GM12878 (cell line): ENCODE measurements around the gene USP28. TPM values are rescaled to one million over a fixed set of nuclear protein-coding genes. Genes with fewer than 3 reads are reported as not detected.

Experiments used
- ATAC-seq: fragments of 200-7000 bp; cut with Tn5 transposase; 3 replicates; pipeline ENCODE4 v1.9.1; 2020; ENCODE audit warnings: mild to moderate bottlenecking, moderate library complexity
- BruUV-seq: library from RNA; stranded (reverse); fragments of 400-500 nt; replicated peaks from 2 replicates; lab custom pipeline; 2021; lab: Mats Ljungman, UMichigan
- CTCF ChIA-PET: fragments of 300-600 bp; sonication (Branson Sonifier 250); formaldehyde crosslinking; extraction: SDS; loops from one replicate; lab custom pipeline; 2021; ENCODE audit warnings: inconsistent platforms; lab: Yijun Ruan, JAX
- POLR2A ChIA-PET: fragments of 350-600 bp; formaldehyde crosslinking; extraction: SDS; loops from one replicate; lab custom pipeline; 2021; ENCODE audit warnings: inconsistent platforms; lab: Charles Lee
- RAD21 ChIA-PET: fragments of 300-600 bp; sonication (Branson Sonifier 250); formaldehyde crosslinking; loops from one replicate; lab custom pipeline; 2023; ENCODE audit warnings: antibody characterized with exemption; ENCODE audit not compliant: unreplicated experiment; lab: Charles Lee
- SMC1A ChIA-PET: fragments of 300-600 bp; sonication (Branson Sonifier 250); formaldehyde crosslinking; loops from one replicate; lab custom pipeline; 2023; ENCODE audit not compliant: unreplicated experiment, uncharacterized antibody; lab: Charles Lee
- DNase-seq: peaks from one replicate; pipeline ENCODE4 v3.0.0-alpha.2; 2011; ENCODE audit warnings: low read depth, low spot score
- FAIRE-seq: peaks from 3 replicates; lab custom pipeline; 2011; peaks lifted over from hg19 to GRCh38; lab: Jason Lieb, UNC
- H2AFZ ChIP-seq: 2 replicates; pipeline ENCODE4 v1.6.0; 2011; ENCODE audit warnings: low read depth, low read length, control low read depth; ENCODE audit not compliant: control insufficient read depth
- H3K27ac ChIP-seq: 2 replicates; pipeline ENCODE4 v1.5.1; 2011; ENCODE audit warnings: control low read depth; ENCODE audit not compliant: control insufficient read depth, insufficient read depth
- H3K27me3 ChIP-seq, 2 experiments: replicated peaks in 1 of 2; 2 replicates each; pipeline versions ENCODE4 v1.6.0 to v1.6.1; 2011; ENCODE audit warnings: low read length in 1 of 2; ENCODE audit not compliant: control insufficient read depth in 2 of 2, insufficient read depth in 2 of 2
- H3K36me3 ChIP-seq, 2 experiments: 2 replicates each; pipeline ENCODE4 v1.5.1; 2011; ENCODE audit warnings: low read length in 1 of 2; ENCODE audit not compliant: control insufficient read depth in 2 of 2, insufficient read depth in 2 of 2
- H3K4me1 ChIP-seq: 2 replicates; pipeline ENCODE4 v1.6.1; 2011; ENCODE audit warnings: mild to moderate bottlenecking, low read length, moderate library complexity, mixed read lengths; ENCODE audit not compliant: control insufficient read depth, insufficient read depth
- H3K4me2 ChIP-seq: 2 replicates; pipeline ENCODE4 v1.6.0; 2011; ENCODE audit warnings: control low read depth; ENCODE audit not compliant: control insufficient read depth, insufficient read depth
- H3K4me3 ChIP-seq: fragments of 200-600 bp; sonication (generic); 2 replicates; pipeline ENCODE4 v1.5.1; 2016
- H3K79me2 ChIP-seq: 2 replicates; pipeline ENCODE4 v1.6.0; 2011; ENCODE audit warnings: low read length; ENCODE audit not compliant: control insufficient read depth, insufficient read depth
- H3K9ac ChIP-seq: 2 replicates; pipeline ENCODE4 v1.8.0; 2011; ENCODE audit warnings: low read length, control low read depth, mixed read lengths; ENCODE audit not compliant: control insufficient read depth, insufficient read depth
- H3K9me3 ChIP-seq: replicated peaks from 3 replicates; pipeline ENCODE4 v1.5.1; 2011; ENCODE audit warnings: mild to moderate bottlenecking, low read length; ENCODE audit not compliant: control insufficient read depth, insufficient read depth
- H4K20me1 ChIP-seq: 2 replicates; pipeline ENCODE4 v1.6.0; 2011; ENCODE audit not compliant: control insufficient read depth, insufficient read depth
- CEBPB ChIP-seq, 2 experiments: fragments of 150-350 bp in 1 of 2; IDR thresholded peaks; 2 replicates each; pipeline ENCODE4 v1.6.1; 2012 to 2014; ENCODE audit warnings: low read depth in 2 of 2, low read length in 2 of 2, borderline replicate concordance in 1 of 2, inconsistent platforms in 1 of 2
- CREM ChIP-seq: IDR thresholded peaks from 2 replicates; pipeline ENCODE4 v1.6.1; 2014; ENCODE audit warnings: antibody characterized with exemption, low read depth
- CUX1 ChIP-seq: IDR thresholded peaks from 2 replicates; pipeline ENCODE4 v1.6.1; 2012; ENCODE audit warnings: improper control_type of control experiment, low read depth, low read length; ENCODE audit not compliant: insufficient replicate concordance
- E2F4 ChIP-seq: IDR thresholded peaks from 2 replicates; pipeline ENCODE4 v1.6.1; 2012; ENCODE audit warnings: low read depth, low read length, improper control_type of control experiment
- EP300 ChIP-seq, 2 experiments: fragments of 150-350 bp in 1 of 2; IDR thresholded peaks; 2 replicates each; pipeline ENCODE4 v1.6.1; 2011 to 2012; ENCODE audit warnings: low read depth in 2 of 2, low read length in 2 of 2, borderline replicate concordance in 1 of 2, improper control_type of control experiment in 1 of 2, inconsistent platforms in 1 of 2; ENCODE audit not compliant: control insufficient read depth in 1 of 2
- GATAD2B ChIP-seq: fragments of 450-650 bp; conservative IDR thresholded peaks from 2 replicates; pipeline ENCODE4 v1.6.1; 2017; ENCODE audit warnings: low read depth, mild to moderate bottlenecking, moderate library complexity
- MXI1 ChIP-seq: fragments of 150-350 bp; IDR thresholded peaks from 2 replicates; pipeline ENCODE4 v1.6.1; 2011; ENCODE audit warnings: low read depth, mild to moderate bottlenecking, inconsistent platforms, low read length, improper control_type of control experiment
- NR2C1 ChIP-seq: fragments of 450-650 bp; IDR thresholded peaks from 2 replicates; pipeline ENCODE4 v1.6.1; 2017; ENCODE audit warnings: antibody characterized with exemption, mild to moderate bottlenecking, moderate library complexity
- SMAD5 ChIP-seq: IDR thresholded peaks from 2 replicates; pipeline ENCODE4 v1.6.1; 2016; ENCODE audit warnings: antibody characterized with exemption, low read depth
- SREBF2 ChIP-seq: IDR thresholded peaks from 2 replicates; pipeline ENCODE4 v1.6.1; 2012; ENCODE audit warnings: mild to moderate bottlenecking, low read length
- SRF ChIP-seq, 2 experiments: IDR thresholded peaks; 2 replicates each; pipeline ENCODE4 v1.6.1; 2011; ENCODE audit warnings: low read depth in 2 of 2, low read length in 2 of 2, mild to moderate bottlenecking in 1 of 2, moderate library complexity in 1 of 2
- ZNF217 ChIP-seq: fragments of 450-650 bp; IDR thresholded peaks from 2 replicates; pipeline ENCODE4 v1.6.1; 2017; ENCODE audit warnings: antibody characterized with exemption, mild to moderate bottlenecking
- ZNF24 ChIP-seq: fragments of 450-650 bp; IDR thresholded peaks from 2 replicates; pipeline ENCODE4 v1.6.1; 2017; ENCODE audit warnings: antibody characterized with exemption, mild to moderate bottlenecking
- WGBS: methylation state at CpG from one replicate; pipeline ENCODE4 v1.1.6; 2016; ENCODE audit warnings: low lambda C conversion rate; ENCODE audit not compliant: insufficient replicate concordance, insufficient coverage; ENCODE audit errors: missing lambda C conversion rate; 5-methylcytosine and 5-hydroxymethylcytosine counted together
- in situ Hi-C: fragments of 300-500 bp; cut with MboI; formaldehyde crosslinking; loops from 9 replicates; pipeline ENCODE4 v1.14.3; 2018; ENCODE audit warnings: mixed read lengths
- intact Hi-C: fragments of 100-400 bp; cut with micrococcal nuclease; formaldehyde crosslinking; loops from one replicate; pipeline ENCODE4 v1.14.2; 2022; ENCODE audit not compliant: unreplicated experiment
- polyA plus RNA-seq, 11 experiments: library from polyadenylated mRNA; depleted of rRNA in 4 of 11; unstranded in 6 of 11; stranded (reverse) in 5 of 11; fragments of >200 nt; fragmentation: Nextera tagmentation in 4 of 11; fragmentation: Illumina TruSeq in 1 of 11; extraction: Ambion mirVana in 4 of 11; extraction: Trizol in 1 of 11; gene quantifications; 1 replicate in 1 of 11; 2 replicates in 10 of 11; pipeline versions ENCODE4 v1.2.1 to v1.2.3, GENCODE V29; 2011 to 2016; ENCODE audit warnings: inconsistent platforms in 2 of 11, missing spikeins in 2 of 11, low read depth in 1 of 11
- total RNA-seq, 4 experiments: library from RNA; depleted of rRNA in 3 of 4; stranded (reverse); fragments of >200 nt in 3 of 4; fragmentation: Illumina TruSeq in 1 of 4; extraction: Trizol in 1 of 4; gene quantifications; 2 replicates each; pipeline versions ENCODE4 v1.2.1 to v1.2.3, GENCODE V29; 2013 to 2021
- TF ChIP-seq, protein P1 (sequence below): fragments of 450-650 bp; conservative IDR thresholded peaks from 2 replicates; pipeline ENCODE4 v1.6.1; 2017; ENCODE audit warnings: mild to moderate bottlenecking, moderate library complexity
- TF ChIP-seq, protein P2 (sequence below): fragments of 450-650 bp; IDR thresholded peaks from 2 replicates; pipeline ENCODE4 v1.6.1; 2017; ENCODE audit warnings: low read depth, mild to moderate bottlenecking, moderate library complexity

USP28 gene
- total and polyA plus RNA-seq, 10 of the 15 experiments (the other 5 are each of a cell fraction or from before 2014, with no cell fraction given): 2.8 to 60.4 (median 24.1) TPM

DNA sequence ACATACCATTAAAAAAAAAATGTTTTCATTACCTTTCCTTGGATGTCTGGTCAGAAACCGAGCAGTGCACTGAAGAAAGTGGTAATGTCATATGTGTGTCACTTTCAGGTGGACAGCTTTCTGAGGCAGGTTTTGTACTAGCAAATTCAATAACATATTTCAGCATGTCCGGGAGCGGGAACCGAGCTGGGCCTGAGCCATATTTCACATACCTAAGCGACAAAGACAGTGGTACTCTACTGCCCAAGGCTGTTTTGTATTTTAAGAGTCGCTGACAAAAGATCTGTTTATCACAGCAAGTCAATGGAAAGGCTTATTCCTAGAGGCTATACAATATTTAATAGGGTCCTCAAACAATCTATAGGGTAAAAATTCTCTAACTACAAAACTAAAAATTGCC lies 57.7 kb downstream of the USP28 start:
- ChIA-PET SMC1A (interaction anchor here (0.6 to 1.4 kb wide), 2 partner anchors 11 to 79 kb away, joined by 3 to 4 read pairs; no protein-coding TSS in a partner anchor), CTCF (interaction anchor here (1.1 kb wide), 1 partner anchor 78 kb away, joined by 3 read pairs; no protein-coding TSS in a partner anchor), POLR2A (no interaction called here), RAD21 (no interaction called here)
- Histone ChIP-seq H3K9me3 (no peaks in the 10 kb centered on the region), H3K27me3 (no peaks in the 10 kb centered on the region), H3K36me3 (peaks cover 0 to 24% of the 10 kb centered on the region in 2 experiments; a peak in 3 of 4 replicates), H3K4me1 (no peaks in the 10 kb centered on the region), H3K4me3 (no peak overlapping the region), H3K27ac (no peak overlapping the region), H3K4me2 (no peak overlapping the region), H3K79me2 (no peaks in the 10 kb centered on the region), H2AFZ (no peak overlapping the region), H4K20me1 (no peaks in the 10 kb centered on the region), H3K9ac (no peak overlapping the region)
- WGBS: 98% methylated on average over 6 of the region's 6 CpGs
- no peak for DNase-seq
- TF ChIP-seq ZNF24: no peak
- TF ChIP-seq, protein P1, sequence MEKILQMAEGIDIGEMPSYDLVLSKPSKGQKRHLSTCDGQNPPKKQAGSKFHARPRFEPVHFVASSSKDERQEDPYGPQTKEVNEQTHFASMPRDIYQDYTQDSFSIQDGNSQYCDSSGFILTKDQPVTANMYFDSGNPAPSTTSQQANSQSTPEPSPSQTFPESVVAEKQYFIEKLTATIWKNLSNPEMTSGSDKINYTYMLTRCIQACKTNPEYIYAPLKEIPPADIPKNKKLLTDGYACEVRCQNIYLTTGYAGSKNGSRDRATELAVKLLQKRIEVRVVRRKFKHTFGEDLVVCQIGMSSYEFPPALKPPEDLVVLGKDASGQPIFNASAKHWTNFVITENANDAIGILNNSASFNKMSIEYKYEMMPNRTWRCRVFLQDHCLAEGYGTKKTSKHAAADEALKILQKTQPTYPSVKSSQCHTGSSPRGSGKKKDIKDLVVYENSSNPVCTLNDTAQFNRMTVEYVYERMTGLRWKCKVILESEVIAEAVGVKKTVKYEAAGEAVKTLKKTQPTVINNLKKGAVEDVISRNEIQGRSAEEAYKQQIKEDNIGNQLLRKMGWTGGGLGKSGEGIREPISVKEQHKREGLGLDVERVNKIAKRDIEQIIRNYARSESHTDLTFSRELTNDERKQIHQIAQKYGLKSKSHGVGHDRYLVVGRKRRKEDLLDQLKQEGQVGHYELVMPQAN: no peak
- no peak for TF ChIP-seq CREM
- no peak for TF ChIP-seq E2F4
- TF ChIP-seq EP300 (IDR thresholded peaks at IDR 0.05; ENCODE audit: borderline replicate concordance in 1 of 2, control insufficient read depth in 1 of 2, low read depth in 2 of 2, low read length in 2 of 2): no peak
- TF ChIP-seq NR2C1: no peak
- no peak for TF ChIP-seq CUX1
- TF ChIP-seq, protein P2, sequence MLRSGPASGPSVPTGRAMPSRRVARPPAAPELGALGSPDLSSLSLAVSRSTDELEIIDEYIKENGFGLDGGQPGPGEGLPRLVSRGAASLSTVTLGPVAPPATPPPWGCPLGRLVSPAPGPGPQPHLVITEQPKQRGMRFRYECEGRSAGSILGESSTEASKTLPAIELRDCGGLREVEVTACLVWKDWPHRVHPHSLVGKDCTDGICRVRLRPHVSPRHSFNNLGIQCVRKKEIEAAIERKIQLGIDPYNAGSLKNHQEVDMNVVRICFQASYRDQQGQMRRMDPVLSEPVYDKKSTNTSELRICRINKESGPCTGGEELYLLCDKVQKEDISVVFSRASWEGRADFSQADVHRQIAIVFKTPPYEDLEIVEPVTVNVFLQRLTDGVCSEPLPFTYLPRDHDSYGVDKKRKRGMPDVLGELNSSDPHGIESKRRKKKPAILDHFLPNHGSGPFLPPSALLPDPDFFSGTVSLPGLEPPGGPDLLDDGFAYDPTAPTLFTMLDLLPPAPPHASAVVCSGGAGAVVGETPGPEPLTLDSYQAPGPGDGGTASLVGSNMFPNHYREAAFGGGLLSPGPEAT: no peak
- no peak for TF ChIP-seq MXI1
- no peak for TF ChIP-seq SRF (IDR thresholded peaks at IDR 0.05; ENCODE audit: low read depth in 2 of 2, low read length in 2 of 2)
- TF ChIP-seq SREBF2: no peak
- no peak for TF ChIP-seq GATAD2B
- TF ChIP-seq SMAD5: no peak
- TF ChIP-seq ZNF217: no peak
- TF ChIP-seq CEBPB (IDR thresholded peaks at IDR 0.05; ENCODE audit: borderline replicate concordance in 1 of 2, low read depth in 2 of 2, low read length in 2 of 2): no peak
- FAIRE-seq: no peak
- BruUV-seq: no TSS peak
- intact Hi-C loops (no loop called here), in situ Hi-C loops (no loop called here)
- ATAC-seq: no peak
